HCEC 1CT (cell line): ENCODE results near the gene ZNF274.
"Not testable (repeated sequence)": the region's sequence is repeated elsewhere in the genome, so short reads cannot be mapped to it uniquely, and the experiment has no call there.

Experiments used
- DNase-seq: peaks from one replicate; pipeline ENCODE4 v3.0.0-alpha.2; 2017

The ZNF274 gene

GRCh38 chr19:58182989-58183816 lies at the start of gene ZNF274:
Gene ZNF274 (plus strand): TSS chr19:58183061. CDS start chr19:58183966, 905 bp downstream.
- DNase-seq: peak; percentile 92

GRCh38 chr19:58134244-58134643 lies 48.6 kb upstream of the ZNF274 start:
- no peak for DNase-seq

GRCh38 chr19:58145849-58146248 lies 37.0 kb upstream of the ZNF274 start:
- no peak for DNase-seq

GRCh38 chr19:58147475-58147874 lies 35.4 kb upstream of the ZNF274 start:
- not testable (repeated sequence) for DNase-seq

GRCh38 chr19:58150328-58150921 lies 32.4 kb upstream of the ZNF274 start, which contains the start of gene ZNF329:
Gene ZNF329 (minus strand): TSS chr19:58150789. CDS start chr19:58129503, 21,286 bp downstream.
- DNase-seq: peak; percentile 81

- no peak for DNase-seq
These were observed 29.5 kb upstream of the ZNF274 start for GRCh38 chr19:58153386-58153785.

- peak; percentile 6 for DNase-seq
These were observed 28.6 kb upstream of the ZNF274 start for GRCh38 chr19:58154287-58154678.

- DNase-seq: peak; percentile 85
These were observed 27.9 kb upstream of the ZNF274 start for GRCh38 chr19:58154679-58155648.

- DNase-seq: no peak
These were observed 25.7 kb upstream of the ZNF274 start for GRCh38 chr19:58157045-58157728.

GRCh38 chr19:58166268-58166667 lies 16.6 kb upstream of the ZNF274 start:
- DNase-seq: no peak

GRCh38 chr19:58166708-58167280 lies 16.1 kb upstream of the ZNF274 start:
- no peak for DNase-seq

- peak; percentile 32 for DNase-seq
These were observed 12.0 kb upstream of the ZNF274 start for GRCh38 chr19:58170860-58171259.

GRCh38 chr19:58181902-58182576 lies 822 bp upstream of the ZNF274 start:
- DNase-seq: no peak

- DNase-seq: no peak
These were observed 278 bp upstream of the ZNF274 start for GRCh38 chr19:58182577-58182988.

GRCh38 chr19:58183817-58184215 lies 955 bp downstream of the ZNF274 start:
- DNase-seq: no peak

GRCh38 chr19:58196901-58197616 lies 14.2 kb downstream of the ZNF274 start:
- peak; percentile 8 for DNase-seq

GRCh38 chr19:58203814-58204475 lies 21.1 kb downstream of the ZNF274 start:
- no peak for DNase-seq

GRCh38 chr19:58204566-58204965 lies 21.7 kb downstream of the ZNF274 start:
- no peak for DNase-seq

- no peak for DNase-seq
These were observed 26.7 kb downstream of the ZNF274 start for GRCh38 chr19:58209577-58209976.
